ENCODE data around the gene GDI1. TPM values are rescaled to one million over a fixed set of nuclear protein-coding genes. Genes with fewer than 3 reads are reported as not detected.

The GDI1 gene
- total and polyA plus RNA-seq, 10 of the 15 experiments (the other 5 are each of a cell fraction or from before 2014, with no cell fraction given) = 0.92 to 102 (median 49.6) TPM

- intact Hi-C loops (cut with micrococcal nuclease; ENCODE audit: unreplicated experiment) (loop anchor here (10.0 kb wide), 1 partner anchor 45 kb away; the partner anchor contains the start of genes EMD and FLNA), in situ Hi-C loops (cut with MboI) (no loop called here)
- H3K4me3 ChIP-seq = no peak overlapping the region
- WGBS (ENCODE audit: insufficient coverage, insufficient replicate concordance, low lambda C conversion rate, missing lambda C conversion rate) = 56% methylated on average over 19 of the region's 19 CpGs
- no TSS peak for BruUV-seq (replicated peaks)
- no peak overlapping the region for H3K4me2 ChIP-seq (ENCODE audit: control insufficient read depth, insufficient read depth)
- no peak for DNase-seq (ENCODE audit: low read depth, low spot score)
- ATAC-seq = peak; percentile 25
- no peaks in the 10 kb centered on the region for H4K20me1 ChIP-seq (ENCODE audit: control insufficient read depth, insufficient read depth)
- ChIA-PET SMC1A (ENCODE audit: uncharacterized antibody, unreplicated experiment) (no interaction called here), CTCF (interaction anchor here (1.0 to 1.3 kb wide), 3 partner anchors 7 to 47 kb away, joined by 3 to 4 read pairs (median 3); partner anchors contain the start of gene ATP6AP1), POLR2A (interaction anchor here (1.2 kb wide), 1 partner anchor 10 kb away, joined by 3 read pairs; no protein-coding TSS in a partner anchor), RAD21 (ENCODE audit: unreplicated experiment) (no interaction called here)
- H3K9me3 ChIP-seq (replicated peaks; ENCODE audit: control insufficient read depth, insufficient read depth, low read length) = no peaks in the 10 kb centered on the region; the same call in 2 of the 3 replicates
- peak overlapping the region; percentile 37 for H3K27ac ChIP-seq (ENCODE audit: control insufficient read depth, insufficient read depth)
- FAIRE-seq = no peak
- H3K9ac ChIP-seq (ENCODE audit: control insufficient read depth, insufficient read depth, low read length) = no peak overlapping the region; the same call in 1 of the 2 replicates
- H3K27me3 ChIP-seq (replicated peaks in 1 of 2; ENCODE audit: control insufficient read depth in 2 of 2, insufficient read depth in 2 of 2, low read length in 1 of 2) = no peaks in the 10 kb centered on the region
- H3K79me2 ChIP-seq (ENCODE audit: control insufficient read depth, insufficient read depth, low read length) = no peaks in the 10 kb centered on the region
- H2AFZ ChIP-seq (ENCODE audit: control insufficient read depth, low read depth, low read length) = no peak overlapping the region
- no peaks in the 10 kb centered on the region for H3K4me1 ChIP-seq (ENCODE audit: control insufficient read depth, insufficient read depth, low read length)
- H3K36me3 ChIP-seq (ENCODE audit: control insufficient read depth in 2 of 2, insufficient read depth in 2 of 2, low read length in 1 of 2) = no peaks in the 10 kb centered on the region
- TF ChIP-seq IRF3 (IDR thresholded peaks at IDR 0.05) (no peak), BHLHE40 (IDR thresholded peaks at IDR 0.05; ENCODE audit: borderline replicate concordance in 1 of 2, low read depth in 2 of 2, low read length in 1 of 2) (no peak), NFIC (IDR thresholded peaks at IDR 0.05; ENCODE audit: low read depth, low read length) (no peak), KLF5 (IDR thresholded peaks at IDR 0.05; ENCODE audit: partially characterized antibody) (no peak), PML (IDR thresholded peaks at IDR 0.05; ENCODE audit: low read length) (no peak)
Measured at GRCh38 chrX:154419688-154420401, 17.1 kb upstream of the GDI1 start.
